SHP77 treated with DMSO at 0.1 percent for 48 hours (cell line): ENCODE results near the gene NUP98.
"Not testable (repeated sequence)": the region's sequence is repeated elsewhere in the genome, so short reads cannot be mapped to it uniquely, and the experiment has no call there.

Experiments
- DNase-seq: peaks from one replicate; lab custom pipeline; 2025; lab: John Stamatoyannopoulos, UW

Gene NUP98

DNA sequence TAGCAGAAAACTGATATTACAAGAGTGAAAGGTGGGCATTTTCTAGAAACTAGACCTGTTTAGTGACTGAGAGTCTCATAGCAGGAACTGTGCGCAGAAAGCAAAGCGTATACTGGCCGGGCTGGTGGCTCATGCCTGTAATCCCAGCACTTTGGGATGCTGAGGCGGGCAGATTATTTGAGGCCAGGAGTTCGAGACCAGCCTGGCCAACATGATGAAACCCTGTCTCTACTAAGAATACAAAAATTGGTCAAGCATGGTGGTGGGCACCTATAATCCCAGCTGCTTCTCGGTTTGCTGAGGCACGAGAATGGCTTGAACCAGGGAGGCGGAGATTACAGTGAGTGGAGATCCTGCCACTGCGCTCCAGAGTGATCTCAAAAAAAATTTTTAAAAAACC lies 1.8 kb upstream of the NUP98 start:
- no peak for DNase-seq

DNA sequence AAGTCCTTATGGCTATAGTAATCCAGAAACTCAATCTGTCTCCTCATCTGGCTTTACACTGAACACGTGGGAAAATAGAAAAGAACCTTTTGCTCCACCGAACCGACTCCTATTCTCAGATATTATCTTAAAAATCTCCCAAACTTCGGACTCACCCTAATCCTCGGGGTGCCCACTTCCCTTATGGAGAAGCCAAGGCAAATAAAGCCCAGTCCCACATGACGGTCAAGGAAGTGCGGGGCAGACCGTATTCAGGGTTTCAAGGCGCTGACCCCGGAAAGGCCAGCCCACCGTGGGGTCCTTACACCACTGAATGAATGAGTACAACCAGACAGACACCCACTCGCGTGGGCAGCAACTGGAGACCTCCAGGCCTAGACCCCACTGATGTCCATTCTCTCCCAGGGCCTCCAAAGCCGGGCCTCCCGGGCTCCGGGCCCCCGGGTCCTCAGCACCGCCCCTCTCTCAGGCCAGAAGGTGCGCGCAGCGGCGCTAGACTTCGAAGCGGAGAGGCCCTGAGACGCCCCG lies 489 bp downstream of the NUP98 start:
- DNase-seq, result no peak

DNA sequence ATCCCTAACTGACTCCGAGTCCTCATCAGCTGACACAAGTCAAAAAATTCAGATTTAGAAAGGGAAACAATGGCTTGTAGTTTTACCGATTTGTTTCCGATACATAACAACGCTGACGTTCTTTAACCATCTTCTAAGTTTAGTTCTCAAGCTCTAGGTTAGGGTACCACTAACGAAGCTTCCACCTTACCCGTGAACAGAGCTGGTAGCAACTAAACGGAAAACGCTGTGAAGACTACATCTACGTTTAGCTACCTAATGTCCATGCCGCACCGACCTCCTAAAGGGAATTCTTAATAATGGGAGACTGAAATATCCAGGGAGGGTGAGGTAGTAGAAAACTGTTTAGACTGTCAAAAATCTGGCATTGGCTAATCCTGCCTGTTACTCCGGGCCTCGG lies 1.0 kb downstream of the NUP98 start:
- DNase-seq, result no peak

DNA sequence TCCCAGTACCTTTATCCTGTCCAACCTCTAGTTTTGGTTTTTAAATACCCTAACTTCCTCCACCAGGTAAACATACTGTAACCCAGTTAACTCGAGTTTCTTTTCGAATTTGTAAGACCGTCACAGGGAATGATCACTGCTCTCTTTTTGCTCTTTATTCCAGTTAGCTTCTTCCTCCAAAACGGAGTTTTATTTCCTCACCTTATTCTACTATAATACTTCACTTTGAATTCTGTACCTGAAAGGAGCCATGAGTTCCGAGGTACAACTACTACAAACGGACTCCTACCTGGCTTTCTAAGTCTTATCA lies 1.4 kb downstream of the NUP98 start:
- DNase-seq, result no peak

DNA sequence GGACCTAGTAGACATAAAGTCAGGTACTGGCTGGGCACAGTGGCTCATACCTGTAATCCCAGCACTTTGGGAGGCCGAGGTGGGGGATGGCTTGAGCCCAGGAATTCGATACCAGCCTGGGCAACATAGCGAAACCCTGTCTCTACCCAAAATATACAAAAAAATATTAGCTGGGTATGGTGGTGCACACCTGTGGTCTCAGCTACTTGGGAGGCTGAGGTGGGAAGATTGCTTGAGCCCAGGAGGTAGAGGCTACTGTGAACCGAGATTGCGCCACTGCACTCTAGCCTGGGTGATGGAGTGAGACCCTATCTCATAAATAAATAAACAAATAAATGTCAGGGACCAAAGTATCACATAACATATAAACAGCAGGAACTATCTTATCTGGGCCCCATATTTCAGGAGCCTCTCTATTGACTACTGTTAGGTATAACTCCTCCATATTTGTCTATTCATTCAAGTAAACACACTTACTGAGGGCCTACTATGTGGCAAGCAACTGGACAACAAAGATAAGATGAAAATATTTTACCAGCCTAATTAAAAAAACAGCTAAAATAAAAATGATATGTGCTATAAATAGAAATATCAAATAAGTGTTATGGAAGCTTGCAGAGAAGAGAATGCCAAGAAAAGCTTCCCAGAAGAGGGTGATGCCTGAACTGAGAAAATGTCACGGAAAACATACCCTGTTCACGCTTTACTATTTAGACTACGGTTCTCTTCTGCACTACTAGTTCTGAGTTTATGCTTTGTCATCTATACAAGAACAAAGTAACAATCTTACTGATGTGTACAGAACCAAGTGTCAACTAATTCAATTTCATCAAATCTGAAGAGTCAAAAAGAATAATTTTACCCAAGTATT lies 2.0 kb downstream of the NUP98 start:
- DNase-seq, result no peak

DNA sequence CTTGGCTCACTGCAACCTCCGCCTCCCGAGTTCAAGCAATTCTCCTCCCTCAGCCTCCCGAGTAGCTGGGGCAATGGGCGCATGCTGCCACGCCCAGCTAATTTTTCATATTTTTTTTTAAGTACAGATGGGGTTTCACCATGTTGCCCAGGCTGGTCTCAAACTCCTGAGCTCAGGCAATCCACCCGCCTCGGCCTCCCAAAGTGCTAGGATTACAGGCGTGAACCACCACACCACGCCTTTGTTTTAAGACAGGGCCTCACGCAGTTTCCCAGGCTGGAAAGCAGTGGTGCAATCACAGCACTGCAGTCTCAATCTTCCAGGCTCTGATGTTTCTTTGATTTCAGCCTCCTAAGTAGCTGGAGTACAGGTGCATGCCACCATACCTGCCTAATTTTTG lies 3.0 kb downstream of the NUP98 start:
- DNase-seq, result not testable (repeated sequence)

DNA sequence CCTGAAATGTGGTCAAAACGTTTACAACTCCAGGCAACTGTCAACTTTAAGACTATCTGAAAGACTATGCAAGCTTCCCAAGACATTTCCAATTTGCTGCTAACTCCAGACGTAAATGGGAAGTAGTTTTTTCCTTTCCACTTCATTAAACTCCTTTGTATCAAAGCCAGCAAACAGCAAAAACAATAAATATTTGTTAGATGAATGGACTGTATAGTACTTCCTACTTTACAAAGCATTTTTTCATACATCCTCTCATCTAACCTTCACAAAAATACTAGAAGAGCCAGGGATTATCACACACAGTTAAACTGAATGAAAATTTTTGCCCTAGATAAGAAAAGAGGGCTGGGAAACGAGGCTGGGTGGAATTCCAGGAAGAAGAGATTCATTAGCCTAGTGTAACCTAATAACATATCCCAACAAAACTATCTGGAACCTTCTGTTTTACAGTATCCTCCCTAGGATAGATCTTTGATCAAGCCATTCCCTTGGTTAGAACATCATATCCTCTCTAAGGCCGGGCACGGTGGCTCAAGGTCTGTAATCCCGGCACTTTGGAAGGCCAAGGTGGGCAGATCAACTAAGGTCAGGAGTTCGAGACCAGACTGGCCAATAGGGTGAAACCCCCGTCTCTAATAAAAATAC lies 10.4 kb downstream of the NUP98 start:
- DNase-seq, result no peak

DNA sequence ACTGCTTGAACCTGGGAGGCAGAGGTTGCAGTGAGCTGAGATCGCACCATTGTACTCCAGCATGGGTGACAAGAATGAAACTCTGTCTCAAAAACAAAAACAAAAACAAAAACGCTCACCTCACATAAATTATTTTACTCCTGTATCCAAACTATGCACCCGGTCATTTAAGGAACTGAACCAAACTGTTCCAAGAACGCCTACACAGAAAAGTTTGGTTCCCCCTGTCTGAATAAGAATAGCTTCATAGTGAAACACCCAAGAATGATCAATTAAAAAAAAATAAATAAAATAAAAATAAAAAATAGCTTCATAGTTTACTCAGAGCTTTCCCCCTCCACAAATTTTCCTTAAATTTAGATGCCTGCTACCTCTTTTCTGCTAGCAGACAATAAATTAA lies 13.7 kb downstream of the NUP98 start:
- no peak for DNase-seq

DNA sequence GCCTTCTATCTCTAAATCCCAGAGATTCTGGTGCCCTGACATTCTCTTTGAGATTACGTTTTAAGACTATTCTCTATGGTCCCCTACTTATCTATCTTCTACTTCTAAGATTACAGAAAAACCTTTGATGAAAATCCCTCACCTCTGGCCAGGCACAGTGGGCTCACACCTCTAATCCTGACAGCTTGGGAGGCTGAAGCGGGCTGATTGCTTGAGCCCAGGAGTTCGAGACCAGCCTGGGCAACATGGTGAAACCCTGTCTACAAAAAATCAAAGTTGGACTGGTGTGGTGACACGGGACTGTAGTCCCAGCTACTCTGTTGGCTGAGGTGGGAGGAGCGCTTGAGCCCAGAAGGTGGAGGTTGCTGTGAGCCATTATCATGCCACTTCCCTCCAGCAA lies 14.4 kb downstream of the NUP98 start:
- no peak for DNase-seq

DNA sequence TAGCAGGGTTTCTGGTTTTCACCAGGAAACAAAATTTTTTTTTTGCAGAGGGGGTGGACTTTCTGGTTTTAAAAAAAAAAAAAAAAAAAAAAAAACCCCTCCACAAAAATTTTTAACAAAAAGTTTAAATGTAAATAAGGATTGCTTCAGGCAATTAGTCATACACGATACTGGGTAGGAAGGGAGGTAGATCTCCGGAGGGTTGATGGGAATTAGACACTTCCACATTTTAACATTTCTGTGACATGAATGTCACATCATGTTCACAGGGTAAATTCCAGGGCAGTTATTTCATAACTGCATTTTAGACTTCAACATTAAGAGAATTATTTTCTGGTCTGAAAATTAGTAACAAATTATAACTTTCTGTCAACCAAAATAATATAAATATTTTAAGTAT lies 15.9 kb downstream of the NUP98 start:
- DNase-seq, result no peak

DNA sequence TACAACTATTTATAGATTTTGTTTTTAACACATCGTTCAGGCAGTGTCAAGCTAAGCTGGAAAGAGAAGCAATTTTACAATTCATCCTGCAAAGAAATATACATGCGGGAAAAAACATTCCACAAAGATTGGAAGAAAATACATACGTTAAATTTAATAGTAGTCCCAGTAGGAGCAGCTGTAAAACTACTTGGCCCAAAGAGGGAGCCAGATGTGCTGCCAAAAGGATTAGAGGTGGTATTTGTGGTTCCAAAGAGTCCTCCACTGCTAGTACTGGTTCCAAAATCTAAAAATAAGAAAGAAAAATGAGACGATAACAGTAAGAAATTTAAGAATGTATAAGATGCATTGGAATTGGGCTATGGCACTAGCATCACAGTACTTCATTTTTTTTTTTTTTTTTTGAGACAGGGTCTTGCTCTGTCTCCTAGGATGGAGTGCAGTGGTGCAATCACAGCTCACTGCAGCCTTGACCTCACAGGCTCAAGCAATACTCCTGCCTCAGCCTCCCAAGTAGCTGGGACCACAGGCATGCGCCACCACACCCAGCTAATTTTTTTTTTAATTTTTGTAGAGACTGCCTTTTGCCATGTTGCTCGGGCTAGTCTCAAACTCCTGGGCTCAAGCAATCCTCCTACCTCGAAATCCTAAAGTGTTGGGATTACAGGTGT lies 21.5 kb downstream of the NUP98 start:
- DNase-seq, result no peak

DNA sequence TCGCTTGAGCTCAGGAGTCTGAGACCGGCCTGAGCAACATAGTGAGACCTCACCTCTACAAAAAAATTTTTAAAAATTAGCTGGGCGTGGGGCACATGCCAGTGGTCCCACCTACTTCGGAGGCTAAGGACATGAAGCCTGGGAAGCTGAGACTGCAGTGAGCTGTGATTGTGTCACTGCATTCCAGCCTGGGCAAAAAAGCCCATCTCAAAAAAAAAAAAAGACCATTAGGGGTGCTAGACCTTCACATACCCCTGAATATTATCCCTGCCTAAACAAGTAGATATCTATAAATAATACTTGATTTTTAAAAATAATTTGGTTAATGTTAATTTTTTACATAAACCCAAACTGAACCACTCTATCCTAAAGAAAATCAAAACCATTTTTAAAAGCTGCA lies 24.2 kb downstream of the NUP98 start:
- DNase-seq, result no peak

DNA sequence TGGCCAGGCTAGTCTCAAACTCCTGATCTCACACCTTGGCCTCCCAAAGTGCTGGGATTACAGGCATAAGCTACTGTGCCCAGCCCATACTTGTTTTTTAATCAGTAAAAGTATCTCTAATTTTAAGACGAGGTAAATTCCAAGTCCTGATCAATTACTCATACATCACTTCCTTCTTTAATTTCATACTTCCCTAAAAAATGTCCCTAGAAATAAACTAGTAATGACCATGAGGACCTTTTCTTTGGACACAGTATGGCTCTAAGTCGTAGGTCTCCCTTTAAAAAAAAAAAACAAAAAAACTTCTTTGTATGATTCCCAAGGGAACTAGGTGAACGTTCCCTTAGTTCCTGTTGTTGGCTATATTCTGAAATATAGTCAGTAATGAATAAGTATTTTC lies 29.8 kb downstream of the NUP98 start:
- no peak for DNase-seq

DNA sequence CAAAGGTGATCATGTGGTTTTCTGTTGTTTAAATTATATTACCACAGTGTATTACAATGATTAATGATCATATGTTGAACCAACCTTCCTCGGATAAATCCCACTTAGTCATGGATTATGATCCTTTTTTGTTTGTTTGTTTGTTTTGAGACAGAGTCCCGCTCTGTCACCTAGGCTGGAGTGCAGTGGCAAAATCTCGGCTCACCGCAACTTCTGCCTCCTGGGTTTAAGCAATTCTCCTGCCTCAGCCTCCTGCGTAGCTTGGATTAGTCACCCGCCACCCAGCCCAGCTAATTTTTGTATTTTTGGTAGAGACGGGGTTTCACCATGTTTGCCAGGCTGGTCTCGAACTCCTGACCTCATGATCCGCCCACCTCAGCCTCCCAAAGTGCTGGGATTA lies 30.5 kb downstream of the NUP98 start:
- not testable (repeated sequence) for DNase-seq

DNA sequence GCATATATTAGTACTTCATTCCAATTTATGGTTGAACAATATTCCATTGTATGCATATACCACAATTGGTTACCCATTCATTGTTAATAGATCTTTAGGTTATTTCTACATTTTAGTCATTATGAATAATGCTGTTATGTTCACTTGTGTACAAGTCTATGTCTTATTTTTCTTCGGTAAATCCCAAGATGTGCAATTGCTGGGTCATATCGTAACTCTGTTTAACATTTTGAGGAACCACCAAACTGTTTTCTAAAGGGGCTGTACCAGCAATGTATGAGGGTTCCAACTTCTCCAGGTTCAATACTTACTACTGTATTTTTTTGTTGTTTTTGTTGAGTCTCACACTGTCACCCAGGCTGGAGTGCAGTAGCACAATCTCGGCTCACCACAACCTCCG lies 33.1 kb downstream of the NUP98 start:
- no peak for DNase-seq

DNA sequence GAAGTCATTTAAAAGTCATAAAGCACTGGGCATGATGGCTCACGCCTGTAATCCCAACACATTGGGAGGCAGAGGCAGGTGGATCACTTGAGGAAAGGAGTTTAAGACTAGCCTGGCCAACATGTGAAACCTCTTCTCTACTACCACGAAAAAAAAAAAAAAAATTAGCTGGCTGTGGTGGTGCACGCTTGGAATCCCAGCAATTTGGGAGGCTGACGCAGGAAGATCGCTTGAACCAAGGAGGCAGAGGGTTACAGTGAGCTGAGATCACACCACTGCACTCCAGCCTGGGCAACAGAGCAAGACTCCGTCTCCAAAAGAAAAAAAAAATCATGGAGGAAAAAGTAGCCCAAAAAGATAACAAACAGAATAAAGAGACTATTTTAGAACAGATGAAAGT lies 42.2 kb downstream of the NUP98 start:
- no peak for DNase-seq

DNA sequence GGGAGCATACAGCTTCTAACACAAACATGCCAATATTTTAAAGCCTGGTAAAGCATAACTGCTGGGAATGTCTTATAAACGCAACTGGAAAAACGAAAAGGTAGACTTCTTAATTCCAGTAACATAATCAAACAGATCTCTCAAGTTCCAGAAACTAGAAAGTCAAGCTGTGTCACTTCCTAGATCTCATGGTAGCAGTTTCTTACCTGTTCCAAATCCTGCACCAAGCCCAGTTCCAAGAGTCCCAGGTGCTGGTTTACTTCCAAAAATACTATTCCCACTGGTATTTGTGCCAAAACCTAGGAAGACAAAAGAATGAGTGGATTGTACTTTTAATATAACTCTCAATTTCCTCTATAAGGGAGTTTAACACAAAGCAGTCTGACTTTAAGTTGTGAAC lies 44.2 kb downstream of the NUP98 start:
- DNase-seq, result no peak

DNA sequence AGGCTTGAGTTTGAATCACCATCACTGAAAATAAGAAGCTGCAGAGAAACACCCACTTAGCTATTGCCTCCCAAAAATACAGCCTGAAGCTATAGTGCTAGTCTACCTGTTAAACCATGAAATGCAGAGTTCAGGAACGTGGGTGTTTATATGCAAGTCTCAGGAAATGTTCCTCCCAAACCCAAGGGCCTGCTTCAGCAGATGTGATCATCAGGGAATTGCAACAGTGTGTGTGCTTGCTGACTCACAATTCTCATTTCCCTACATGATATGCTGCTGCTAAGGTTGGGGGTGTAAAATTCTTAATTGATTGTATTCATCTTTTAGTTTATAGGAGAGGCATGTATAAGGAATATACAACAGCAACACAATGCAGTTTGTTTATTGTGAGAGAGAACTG lies 49.6 kb downstream of the NUP98 start:
- DNase-seq, result no peak

DNA sequence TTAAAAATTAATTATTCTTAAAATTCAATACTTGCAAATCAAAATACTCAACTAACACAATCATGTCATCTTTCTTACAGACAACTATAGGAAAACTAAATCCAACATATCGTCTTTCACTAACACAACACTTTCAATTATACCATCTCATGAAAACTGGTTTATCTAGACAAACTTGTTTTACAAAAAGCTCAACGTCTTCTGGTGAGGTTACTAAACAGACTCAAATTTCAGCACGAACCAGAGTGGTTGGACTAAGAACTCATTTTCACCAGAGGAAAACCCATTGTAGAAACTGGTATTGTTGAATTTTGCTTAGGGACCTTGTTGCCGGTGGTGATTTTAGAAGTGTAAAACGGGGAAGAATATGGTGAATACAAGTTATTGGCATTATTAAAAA lies 52.2 kb downstream of the NUP98 start:
- no peak for DNase-seq

DNA sequence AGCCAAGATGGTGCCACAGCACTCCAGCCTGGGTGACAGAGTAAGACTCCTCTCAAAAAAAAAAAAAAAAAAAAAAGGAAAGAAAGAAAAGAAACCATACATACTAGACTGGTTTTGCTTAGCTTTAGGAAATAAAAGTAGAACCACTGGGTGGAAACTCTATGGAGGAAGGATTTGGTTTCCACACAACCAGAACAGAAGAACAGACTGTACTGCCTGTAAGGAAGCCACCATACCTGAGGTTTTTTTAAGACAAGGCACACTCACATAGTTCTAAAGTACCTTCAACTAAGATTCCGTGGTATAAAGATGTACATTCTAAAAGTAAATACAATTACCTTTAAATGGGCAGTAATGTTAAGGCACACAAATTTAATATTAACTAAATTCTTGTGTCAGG lies 58.6 kb downstream of the NUP98 start:
- DNase-seq, result no peak

DNA sequence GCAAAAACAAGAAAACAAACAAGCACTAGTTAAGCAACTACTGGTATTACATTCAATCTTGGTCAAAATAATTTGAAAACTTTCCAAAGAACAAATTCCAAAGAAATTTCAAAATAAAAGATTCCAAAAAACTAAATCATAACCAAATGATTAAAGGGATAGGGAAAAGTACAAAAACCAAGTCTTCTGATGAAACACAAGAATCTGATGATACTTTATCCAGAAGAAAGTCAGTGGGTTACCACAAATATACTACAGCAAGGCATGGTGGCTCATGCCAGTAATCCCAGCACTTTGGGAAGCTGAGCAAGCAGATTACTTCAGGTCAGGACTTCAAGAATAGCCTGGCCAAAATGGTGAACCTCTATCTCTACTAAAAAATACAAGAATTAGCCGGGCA lies 59.1 kb downstream of the NUP98 start:
- no peak for DNase-seq

DNA sequence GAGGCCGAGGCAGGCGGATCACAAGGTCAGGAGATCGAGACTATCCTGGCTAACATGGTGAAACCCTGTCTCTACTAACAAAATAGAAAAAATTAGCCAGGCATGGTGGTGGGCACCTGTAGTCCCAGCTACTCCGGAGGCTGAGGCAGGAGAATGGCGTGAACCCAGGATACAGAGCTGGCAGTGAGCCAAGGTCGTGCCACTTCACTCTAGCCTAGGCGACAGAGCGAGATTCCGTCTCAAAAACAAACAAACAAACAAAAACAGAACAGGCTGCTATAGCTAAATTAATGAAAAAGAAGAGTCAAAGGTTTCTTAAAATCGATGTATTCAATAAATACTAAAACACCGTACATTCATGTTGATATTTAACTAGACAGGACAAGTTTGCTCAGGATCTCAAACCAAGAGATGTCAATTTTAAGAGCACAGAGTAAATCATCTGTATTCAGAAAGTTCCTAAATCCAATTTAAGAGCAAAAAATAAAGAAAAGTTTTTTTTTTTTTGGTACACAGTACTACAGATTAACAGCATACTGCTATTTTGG lies 59.9 kb downstream of the NUP98 start:
- DNase-seq, result no peak

DNA sequence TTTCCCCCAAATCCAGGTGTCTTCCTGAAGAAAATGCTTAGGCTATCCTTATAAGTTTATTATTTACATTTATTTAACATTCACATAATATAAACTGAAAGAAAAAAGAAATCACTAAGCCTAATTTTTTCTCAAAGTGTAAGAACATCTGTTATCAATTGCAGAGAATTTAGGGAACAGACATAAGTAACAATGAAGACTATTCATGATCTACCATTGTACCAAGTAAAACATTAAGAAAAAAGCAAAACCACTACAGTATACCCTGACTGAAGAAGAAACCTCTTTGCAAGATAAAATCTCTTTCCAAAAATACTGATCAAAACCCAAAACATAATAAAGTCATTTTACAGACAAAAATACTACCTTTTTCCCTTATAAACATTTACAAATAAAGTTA lies 60.5 kb downstream of the NUP98 start:
- no peak for DNase-seq
